Parathyroid adenoma (tissue), 2 donors: ENCODE data around the gene RGS10.

ENCODE experiments used
- H2AFZ ChIP-seq: fragments of 300-600 bp; sonication (generic); one replicate; pipeline ENCODE4 v1.7.0; 2017; ENCODE audit warnings: antibody characterized with exemption, mild to moderate bottlenecking
- H3K27ac ChIP-seq: fragments of 300-600 bp; sonication (generic); one replicate; pipeline ENCODE4 v1.7.0; 2017
- H3K27me3 ChIP-seq: fragments of 300-600 bp; sonication (generic); one replicate; pipeline ENCODE4 v1.7.0; 2017; ENCODE audit warnings: low read length; ENCODE audit not compliant: control insufficient read depth, insufficient read depth
- H3K36me3 ChIP-seq: fragments of 300-600 bp; sonication (generic); one replicate; pipeline ENCODE4 v1.7.0; 2017; ENCODE audit warnings: low read length; ENCODE audit not compliant: control insufficient read depth, insufficient read depth
- H3K4me1 ChIP-seq: fragments of 300-600 bp; sonication (generic); one replicate; pipeline ENCODE4 v1.7.0; 2017; ENCODE audit warnings: control low read depth
- H3K4me2 ChIP-seq: fragments of 300-600 bp; sonication (generic); one replicate; pipeline ENCODE4 v1.7.0; 2017; ENCODE audit warnings: low read length
- H3K4me3 ChIP-seq: fragments of 300-600 bp; sonication (generic); one replicate; pipeline ENCODE4 v1.7.0; 2017; ENCODE audit warnings: low read depth, low read length
- H3K79me2 ChIP-seq: fragments of 300-600 bp; sonication (generic); one replicate; pipeline ENCODE4 v1.7.0; 2017; ENCODE audit warnings: control low read depth
- H3K9ac ChIP-seq: fragments of 300-600 bp; sonication (generic); one replicate; pipeline ENCODE4 v1.7.0; 2017; ENCODE audit warnings: mild to moderate bottlenecking
- H3K9me3 ChIP-seq: fragments of 300-600 bp; sonication (generic); one replicate; pipeline ENCODE4 v1.7.0; 2017; ENCODE audit warnings: low read length; ENCODE audit not compliant: control insufficient read depth
- TF ChIP-seq, protein P1 (sequence below): fragments of 300-600 bp; sonication (generic); IDR thresholded peaks from one replicate; pipeline ENCODE4 v1.7.0; 2017; ENCODE audit warnings: antibody characterized with exemption, mild to moderate bottlenecking
- donor health status: primary hyperparathyroidism.

Gene RGS10

DNA sequence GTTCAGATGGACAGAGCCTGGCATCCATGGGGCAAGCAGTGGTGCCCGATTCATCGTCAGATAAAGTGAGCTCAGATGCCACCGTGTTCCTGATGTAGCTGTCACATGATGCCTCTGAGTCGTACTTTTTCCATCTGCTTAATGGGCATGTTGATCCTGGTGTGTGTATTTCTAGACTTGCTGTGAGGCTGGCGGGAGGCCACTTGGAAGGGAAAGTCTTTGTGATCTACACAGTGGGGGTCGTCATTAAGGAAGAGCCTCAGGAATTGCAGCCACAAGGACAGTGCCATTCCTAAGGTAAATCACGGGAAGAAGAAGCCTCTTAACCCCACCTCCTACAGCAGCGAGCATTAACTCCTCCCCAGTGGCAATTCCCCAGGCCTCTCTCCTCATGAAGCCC lies 63.0 kb downstream of the RGS10 start:
- no peak overlapping the region for H3K4me2 ChIP-seq
- H3K4me1 ChIP-seq, result no peaks in the 10 kb centered on the region
- H3K27ac ChIP-seq, result no peak overlapping the region
- no peak overlapping the region for H3K4me3 ChIP-seq
- no peaks in the 10 kb centered on the region for H3K27me3 ChIP-seq
- H2AFZ ChIP-seq, result no peak overlapping the region
- H3K9ac ChIP-seq, result no peak overlapping the region
- no peaks in the 10 kb centered on the region for H3K79me2 ChIP-seq
- no peaks in the 10 kb centered on the region for H3K36me3 ChIP-seq
- H3K9me3 ChIP-seq, result no peaks in the 10 kb centered on the region
- TF ChIP-seq, protein P1, sequence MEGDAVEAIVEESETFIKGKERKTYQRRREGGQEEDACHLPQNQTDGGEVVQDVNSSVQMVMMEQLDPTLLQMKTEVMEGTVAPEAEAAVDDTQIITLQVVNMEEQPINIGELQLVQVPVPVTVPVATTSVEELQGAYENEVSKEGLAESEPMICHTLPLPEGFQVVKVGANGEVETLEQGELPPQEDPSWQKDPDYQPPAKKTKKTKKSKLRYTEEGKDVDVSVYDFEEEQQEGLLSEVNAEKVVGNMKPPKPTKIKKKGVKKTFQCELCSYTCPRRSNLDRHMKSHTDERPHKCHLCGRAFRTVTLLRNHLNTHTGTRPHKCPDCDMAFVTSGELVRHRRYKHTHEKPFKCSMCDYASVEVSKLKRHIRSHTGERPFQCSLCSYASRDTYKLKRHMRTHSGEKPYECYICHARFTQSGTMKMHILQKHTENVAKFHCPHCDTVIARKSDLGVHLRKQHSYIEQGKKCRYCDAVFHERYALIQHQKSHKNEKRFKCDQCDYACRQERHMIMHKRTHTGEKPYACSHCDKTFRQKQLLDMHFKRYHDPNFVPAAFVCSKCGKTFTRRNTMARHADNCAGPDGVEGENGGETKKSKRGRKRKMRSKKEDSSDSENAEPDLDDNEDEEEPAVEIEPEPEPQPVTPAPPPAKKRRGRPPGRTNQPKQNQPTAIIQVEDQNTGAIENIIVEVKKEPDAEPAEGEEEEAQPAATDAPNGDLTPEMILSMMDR, result no peak

DNA sequence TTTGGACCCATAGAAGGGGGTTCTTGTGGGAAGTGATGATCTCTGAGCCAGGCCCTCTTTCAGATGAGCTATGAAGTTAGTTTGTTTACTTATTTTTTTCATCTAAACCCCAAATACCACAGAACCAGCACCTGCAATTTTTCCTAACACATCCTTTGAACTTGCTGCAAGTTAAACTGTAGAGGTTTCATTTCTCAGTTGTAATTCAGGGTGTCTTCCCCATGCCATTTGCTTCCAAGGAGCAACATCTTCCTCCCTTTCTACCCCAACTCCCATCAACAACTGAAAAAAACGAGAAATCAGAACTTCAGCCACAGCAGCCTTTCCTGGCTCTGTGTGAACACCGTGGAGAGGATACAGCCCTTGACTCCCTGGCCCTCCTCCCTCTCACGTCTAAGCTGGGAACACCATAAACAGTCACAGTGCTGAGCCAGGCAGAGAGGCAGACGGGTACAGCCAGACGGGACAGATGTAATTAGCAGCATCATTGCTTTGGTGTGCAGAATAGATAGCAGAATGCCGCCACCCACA lies 63.6 kb downstream of the RGS10 start:
- Histone ChIP-seq H3K27me3 (no peaks in the 10 kb centered on the region), H3K4me3 (no peak overlapping the region), H3K9ac (no peak overlapping the region), H3K4me1 (no peaks in the 10 kb centered on the region), H3K27ac (no peak overlapping the region), H3K36me3 (no peaks in the 10 kb centered on the region), H2AFZ (no peak overlapping the region), H3K79me2 (no peaks in the 10 kb centered on the region), H3K4me2 (no peak overlapping the region), H3K9me3 (no peaks in the 10 kb centered on the region)
- TF ChIP-seq, protein P1, result no peak

DNA sequence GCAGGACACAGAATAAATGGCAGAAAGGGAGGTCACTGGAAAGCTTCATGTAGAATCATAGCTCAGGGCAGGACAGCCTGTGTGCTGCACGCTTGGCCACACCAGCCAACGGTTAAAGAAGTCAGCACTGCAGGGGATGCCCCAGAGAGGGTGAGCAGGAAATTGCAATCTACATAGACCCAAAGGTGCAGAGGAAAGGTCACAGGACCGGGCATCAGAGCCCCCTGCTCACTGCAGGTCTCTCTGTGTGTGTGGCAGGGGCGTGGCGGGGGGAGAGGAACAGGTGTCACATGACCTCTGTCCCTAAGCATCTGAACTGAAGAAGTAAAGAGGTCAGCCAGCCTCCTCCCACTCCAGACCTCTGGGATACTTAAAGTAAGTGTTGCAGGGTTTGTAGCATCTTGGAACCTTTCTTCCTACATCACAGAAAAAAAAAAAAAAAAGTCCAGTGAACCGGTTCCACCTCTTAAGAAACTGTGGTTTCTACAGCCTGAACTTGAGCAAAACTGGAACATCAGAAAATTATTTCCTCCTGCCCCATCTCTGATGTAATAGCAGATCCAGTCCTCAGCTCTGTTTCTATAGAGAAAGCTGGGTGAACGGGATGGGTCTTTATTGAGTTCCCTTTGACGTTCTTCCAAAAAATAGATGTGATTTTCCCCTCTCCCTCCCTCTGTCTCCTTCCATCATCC lies 64.3 kb downstream of the RGS10 start:
- H3K9me3 ChIP-seq, result no peaks in the 10 kb centered on the region
- H3K4me2 ChIP-seq, result no peak overlapping the region
- no peaks in the 10 kb centered on the region for H3K27me3 ChIP-seq
- no peaks in the 10 kb centered on the region for H3K4me1 ChIP-seq
- H3K9ac ChIP-seq, result no peak overlapping the region
- no peaks in the 10 kb centered on the region for H3K36me3 ChIP-seq
- H3K4me3 ChIP-seq, result no peak overlapping the region
- H3K27ac ChIP-seq, result no peak overlapping the region
- no peak overlapping the region for H2AFZ ChIP-seq
- TF ChIP-seq, protein P1, result no peak
- H3K79me2 ChIP-seq, result no peaks in the 10 kb centered on the region

- H3K27ac ChIP-seq, result no peak overlapping the region
- H3K4me1 ChIP-seq, result no peaks in the 10 kb centered on the region
These were observed 65.1 kb downstream of the RGS10 start for GRCh38 chr10:119477444-119477843.

More at GRCh38 chr10:119477444-119477843, 65.1 kb downstream of the RGS10 start:
- Histone ChIP-seq H3K9me3 (no peaks in the 10 kb centered on the region), H3K79me2 (no peaks in the 10 kb centered on the region), H2AFZ (no peak overlapping the region), H3K27me3 (no peaks in the 10 kb centered on the region), H3K4me3 (no peak overlapping the region), H3K4me2 (no peak overlapping the region), H3K9ac (no peak overlapping the region), H3K36me3 (no peaks in the 10 kb centered on the region)
- TF ChIP-seq, protein P1, result no peak
